GM18861 (cell line): ENCODE results near the gene CD180.
A peak's percentile ranks its signal among the peaks of the same experiment; 100 is the strongest.

Source experiments
- ATAC-seq: cut with Tn5 transposase; IDR thresholded peaks from one replicate; pipeline ENCODE4 v1.9.1; 2021; ENCODE audit not compliant: unreplicated experiment

Gene CD180

DNA sequence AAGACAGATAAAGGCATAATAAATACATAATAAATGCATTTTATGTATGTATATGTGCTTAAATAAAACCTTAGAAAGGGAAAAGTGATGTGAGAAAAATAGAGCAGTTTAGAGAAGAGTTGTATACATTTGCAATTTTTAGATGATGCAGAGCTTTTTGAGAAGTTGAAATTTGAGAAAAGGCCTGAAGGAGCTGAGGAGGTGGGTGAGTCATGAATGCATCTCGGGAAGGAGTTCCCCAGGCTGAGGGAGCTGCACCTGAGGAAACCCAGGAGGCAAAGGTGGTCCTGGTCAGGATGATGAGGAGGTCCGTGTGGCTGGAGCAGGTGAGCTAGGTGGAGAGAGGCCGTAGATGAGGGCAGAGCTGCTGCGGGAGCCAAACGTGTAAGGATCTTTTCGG is 17.4 kb upstream of the CD180 start:
- no peak for ATAC-seq

DNA sequence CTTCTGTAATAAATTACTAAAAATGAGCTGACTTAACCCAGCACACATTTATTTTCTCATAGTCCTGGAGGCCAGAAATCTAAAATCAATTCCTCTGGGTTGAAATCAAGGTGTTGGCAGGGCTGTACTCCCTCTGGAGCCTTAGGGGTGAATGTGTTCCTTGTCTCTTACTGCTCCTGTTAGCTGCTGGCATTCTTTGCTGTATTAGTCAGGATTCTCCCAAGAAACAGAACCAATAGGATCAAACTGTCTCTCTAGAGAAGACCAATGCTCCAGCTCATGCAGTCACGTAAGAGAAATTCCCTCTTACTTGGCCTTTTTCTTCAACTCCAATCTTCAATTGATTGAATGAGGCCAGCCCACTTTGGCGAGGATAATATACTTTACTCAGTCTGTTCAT is 15.3 kb upstream of the CD180 start:
- no peak for ATAC-seq

DNA sequence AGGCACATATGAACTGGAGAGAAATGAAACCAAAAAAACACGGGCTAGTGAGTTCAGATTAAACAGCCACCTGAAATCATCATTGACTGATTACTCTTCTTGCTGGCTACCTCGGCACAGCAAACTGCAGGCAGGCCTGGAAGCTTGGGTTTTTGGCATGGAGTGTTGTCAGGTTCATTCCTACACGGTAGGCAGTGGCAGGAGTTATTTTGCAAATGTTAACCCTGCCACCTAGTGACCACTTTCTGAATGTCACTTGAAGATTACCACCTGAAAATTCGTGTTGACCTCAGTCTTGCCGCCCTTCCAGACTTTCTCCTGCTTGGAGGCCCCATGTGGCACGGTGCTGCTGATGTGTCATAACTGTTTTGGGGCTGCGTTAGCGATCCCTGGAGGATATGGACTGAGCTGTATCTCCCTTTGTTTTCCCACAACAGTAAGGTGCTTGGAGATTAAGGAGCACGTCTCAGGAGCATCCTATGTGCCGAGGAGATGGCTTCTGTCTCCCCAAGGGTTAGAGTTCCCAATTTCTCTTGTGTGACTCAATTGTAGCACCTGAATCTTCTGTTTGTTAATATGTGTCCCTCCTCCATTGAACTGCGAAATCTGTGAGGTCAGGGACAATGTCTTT is 12.7 kb upstream of the CD180 start:
- ATAC-seq: peak; percentile 34

- ATAC-seq: no peak
Measured at GRCh38 chr5:67208403-67208802, 11.8 kb upstream of the CD180 start.

DNA sequence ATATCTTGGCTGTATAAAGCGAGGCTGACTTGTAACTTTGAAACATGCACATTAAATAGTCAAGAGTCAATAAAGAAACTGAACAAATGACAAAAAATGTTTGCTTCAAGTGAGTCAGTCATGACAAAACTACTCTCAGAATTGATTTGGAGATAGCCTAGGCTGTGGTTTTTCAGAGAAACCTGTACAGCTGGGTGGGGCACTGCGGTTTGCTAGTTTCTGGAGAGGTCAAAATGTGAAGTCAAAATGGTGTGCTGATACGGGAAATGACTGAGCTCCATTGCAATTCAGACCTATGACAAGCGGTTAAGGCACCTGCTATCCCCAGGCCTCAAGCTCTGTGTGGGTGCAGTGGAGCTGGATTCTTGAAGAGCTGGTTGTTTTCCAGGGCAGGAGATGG is 10.3 kb upstream of the CD180 start:
- ATAC-seq: peak; percentile 81

DNA sequence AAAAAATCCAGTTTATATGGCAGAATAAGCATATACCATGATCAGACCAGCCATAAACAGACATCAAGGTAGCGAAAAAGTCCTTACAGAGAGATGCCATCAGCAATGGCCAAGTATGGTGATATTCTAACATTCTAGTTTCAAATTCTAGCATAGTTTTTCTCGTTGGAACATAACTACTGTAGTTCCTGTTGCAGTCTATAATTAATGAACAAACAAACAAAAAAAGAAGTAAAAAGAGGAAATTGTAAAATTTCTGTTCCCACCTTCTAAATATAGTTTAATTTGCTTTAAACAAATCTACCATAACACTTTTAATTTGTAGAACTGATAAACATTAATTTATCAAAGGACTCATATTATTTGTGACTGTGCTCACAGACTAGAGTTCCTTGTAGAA is 9.9 kb upstream of the CD180 start:
- peak; percentile 22 for ATAC-seq

DNA sequence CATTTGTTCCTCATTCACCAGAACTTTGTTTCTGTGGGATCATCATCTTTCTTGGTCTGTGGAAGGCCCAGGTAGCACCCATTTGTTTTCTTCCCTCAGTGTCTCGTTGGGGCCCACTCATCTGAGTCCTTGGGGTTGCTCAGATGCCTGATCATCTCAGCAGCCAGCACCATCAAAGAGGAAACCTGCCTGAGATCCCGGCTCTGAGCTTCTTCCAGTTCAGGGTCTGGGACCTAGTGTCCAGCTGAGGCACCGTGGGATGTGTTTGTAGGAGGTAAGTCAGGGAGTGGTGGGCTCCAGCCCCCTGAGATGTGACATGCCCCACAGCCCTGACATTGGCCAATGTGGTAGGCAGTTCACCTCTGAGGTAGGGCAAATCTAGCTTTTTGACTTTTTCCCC is 9.4 kb upstream of the CD180 start:
- ATAC-seq: no peak

DNA sequence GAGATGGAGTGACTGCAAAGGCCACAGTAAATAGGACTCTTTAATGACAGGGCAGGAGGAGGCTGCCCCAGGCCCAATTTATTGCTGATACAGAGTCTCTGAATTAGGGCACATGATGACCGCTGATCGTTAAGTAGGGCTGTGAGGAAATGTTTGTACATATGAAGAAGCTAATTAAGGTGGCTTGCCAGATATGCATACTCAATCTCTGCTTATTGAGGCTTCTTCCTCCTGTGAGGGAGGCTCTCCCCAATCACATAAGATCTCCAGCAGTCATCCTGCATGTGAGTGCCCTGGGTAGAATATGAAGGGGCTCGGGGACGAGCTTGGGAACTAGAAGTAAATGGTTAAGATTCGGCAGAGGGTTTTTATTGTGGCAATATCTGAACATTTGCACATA is 8.2 kb upstream of the CD180 start:
- no peak for ATAC-seq

GRCh38 chr5:67203701-67204074 is 7.1 kb upstream of the CD180 start:
- ATAC-seq: no peak

DNA sequence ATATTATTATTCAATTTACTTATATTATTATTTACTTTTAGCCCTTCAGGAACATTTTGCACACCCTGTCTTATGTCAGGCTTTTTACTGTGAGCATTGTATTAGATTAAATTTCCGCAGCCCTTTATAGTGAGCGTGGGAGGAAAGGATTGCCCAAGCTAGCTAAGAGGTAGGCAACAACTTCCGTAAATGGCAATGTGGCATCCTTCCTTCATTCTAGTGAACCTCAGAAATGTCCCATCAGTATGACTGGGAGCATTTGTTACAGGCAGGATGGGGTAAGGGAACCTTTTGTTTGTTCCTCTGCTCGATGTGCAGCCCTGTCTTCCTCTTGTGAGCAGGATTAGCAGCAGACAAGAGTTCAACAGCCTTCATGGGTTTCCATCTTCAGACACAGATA is 6.2 kb upstream of the CD180 start:
- no peak for ATAC-seq

DNA sequence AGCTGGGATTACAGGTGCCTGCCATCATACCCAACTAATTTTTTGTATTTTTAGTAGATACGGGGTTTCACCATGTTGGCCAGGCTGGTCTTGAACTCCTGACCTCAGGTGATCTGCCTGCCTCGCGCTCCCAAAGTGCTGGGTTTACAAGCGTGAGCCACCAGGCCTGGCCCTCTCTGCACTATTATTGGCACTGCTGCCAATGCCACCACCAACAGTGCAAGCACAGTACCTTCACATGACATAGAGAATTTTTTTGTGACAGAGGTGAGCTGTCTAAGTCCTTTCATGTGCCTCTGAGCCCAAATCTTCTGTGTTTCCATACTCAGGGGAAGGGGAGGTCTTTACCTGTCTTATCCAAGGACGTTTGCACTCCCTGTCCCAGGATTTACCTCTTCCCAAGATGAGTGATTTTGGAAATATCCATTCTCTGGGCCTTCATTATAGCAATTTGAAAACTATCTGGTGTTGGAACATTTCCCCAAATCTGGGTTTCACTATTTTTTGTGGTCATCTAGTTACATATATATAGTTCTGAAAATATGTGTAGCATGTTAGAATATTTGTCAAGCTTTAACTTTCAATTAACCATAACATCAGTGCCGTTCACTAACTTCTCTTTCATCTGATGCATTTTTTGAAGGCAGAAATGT is 5.4 kb upstream of the CD180 start:
- ATAC-seq: peak; percentile 17

DNA sequence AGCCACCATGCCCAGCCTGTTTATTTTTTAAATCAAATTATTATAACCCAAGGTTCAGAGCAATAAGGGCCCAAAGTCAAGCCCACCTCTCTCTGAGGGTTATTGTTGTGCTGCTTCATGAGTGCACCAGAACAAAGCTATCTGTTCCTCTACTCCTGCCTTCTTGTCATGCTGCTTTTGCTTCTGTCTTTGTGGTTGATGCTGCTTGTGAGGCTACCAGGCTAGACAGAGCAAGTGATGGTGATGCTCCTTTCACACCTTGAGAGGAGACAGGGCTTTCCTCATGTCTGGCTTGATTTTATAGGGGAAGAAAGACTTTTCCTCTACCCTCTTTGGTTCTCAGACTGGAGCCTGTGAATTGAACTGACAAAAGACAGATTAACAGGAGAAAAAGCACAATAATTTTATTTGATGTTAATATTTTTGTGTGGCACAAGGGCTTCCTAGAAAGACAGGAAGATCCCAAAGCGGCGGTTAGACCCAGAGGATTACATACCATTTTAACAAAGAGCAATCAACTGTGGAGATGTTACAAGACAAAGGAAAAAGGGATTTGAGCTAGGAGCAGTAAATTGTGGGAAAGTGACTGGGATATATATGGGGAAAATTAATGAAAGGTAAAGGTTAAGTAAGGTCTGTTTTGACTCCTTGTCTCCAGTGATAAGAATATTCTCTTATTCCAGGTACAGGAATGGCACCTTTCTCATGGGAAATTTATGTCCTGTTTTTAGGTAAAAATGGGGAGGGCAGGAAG is 4.4 kb upstream of the CD180 start:
- ATAC-seq: no peak

DNA sequence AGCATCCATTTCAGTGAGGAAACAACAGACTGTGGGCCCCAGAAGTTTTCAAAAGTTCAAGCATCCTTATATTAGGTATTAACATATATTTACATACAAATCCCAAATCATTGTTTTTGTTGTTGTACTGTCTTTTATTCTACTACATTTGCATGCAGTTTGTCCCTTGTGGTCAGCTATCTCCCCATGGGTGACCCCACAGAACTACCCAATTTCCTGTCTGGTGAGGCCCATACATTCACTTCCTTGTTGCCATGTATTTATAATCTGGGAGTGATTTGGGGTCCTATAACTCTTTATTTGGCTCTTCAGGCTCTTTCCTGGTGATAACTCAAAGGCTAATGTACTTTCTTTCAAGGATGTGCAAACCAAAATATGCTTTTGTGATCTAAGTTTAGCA is 3.3 kb upstream of the CD180 start:
- peak; percentile 21 for ATAC-seq

GRCh38 chr5:67198917-67199316 is 2.3 kb upstream of the CD180 start:
- ATAC-seq: no peak

GRCh38 chr5:67197536-67197935 is 937 bp upstream of the CD180 start:
- no peak for ATAC-seq

- no peak for ATAC-seq
Measured at GRCh38 chr5:67195406-67196275, 958 bp downstream of the CD180 start.

DNA sequence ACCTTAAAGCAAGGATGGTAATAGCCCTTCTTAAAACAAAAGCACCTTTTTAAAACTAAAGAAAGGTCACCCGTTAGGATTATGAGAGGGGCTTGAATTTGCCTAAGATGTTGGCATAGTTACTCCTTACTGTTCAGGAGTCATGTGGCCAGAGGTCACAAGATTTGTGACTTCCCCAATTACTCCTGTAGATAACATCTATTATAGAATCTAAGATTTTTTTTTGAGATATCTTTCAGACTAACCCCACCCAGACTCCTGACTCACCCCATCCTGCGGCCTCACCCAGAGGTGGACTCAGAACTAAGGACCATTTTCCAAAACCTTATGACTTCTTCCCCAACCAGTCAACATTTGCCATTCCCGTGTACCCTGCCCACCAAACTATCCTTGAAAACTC is 2.4 kb downstream of the CD180 start:
- ATAC-seq: no peak

- no peak for ATAC-seq
Measured at GRCh38 chr5:67193439-67193807, 3.2 kb downstream of the CD180 start.

GRCh38 chr5:67192719-67193438 is 3.7 kb downstream of the CD180 start:
- no peak for ATAC-seq

DNA sequence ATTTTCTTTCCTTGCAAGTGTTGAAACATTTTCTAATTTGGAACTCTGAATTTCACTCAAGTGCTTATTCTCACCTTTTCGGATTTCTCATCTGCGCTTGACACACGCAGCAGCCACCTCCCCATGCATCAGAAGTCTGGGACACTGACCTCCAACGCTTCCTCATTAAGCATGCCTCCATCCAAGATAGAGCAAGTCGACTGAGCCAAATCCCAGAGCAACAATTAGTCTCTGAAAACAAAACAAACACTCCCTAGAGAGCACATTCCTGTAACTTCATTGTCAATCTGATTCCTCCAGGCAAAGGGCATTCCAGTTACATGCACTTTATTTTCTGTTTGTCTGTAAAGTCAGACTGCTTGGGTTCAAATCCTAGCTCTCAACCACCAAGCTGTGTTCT is 5.7 kb downstream of the CD180 start:
- ATAC-seq: no peak

DNA sequence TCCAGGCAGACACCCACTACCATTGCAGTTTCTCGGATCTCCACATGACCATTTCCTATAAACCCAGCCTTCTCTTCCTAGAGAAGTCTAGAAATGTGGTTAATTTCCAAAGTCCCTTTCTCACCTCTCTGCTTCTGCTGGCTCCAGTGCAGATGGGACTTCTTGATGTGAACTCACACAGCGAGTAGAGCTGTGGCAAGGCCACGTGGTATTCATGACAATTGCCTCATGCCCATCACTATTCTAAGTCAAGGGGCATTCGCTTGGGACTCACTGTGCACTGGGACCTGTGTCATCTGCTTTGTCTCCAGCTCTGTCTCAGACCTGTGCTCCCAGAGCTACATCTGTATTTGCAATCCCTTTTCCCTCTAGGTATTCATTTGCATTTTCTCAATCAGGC is 6.2 kb downstream of the CD180 start:
- no peak for ATAC-seq
